NAMALWA (cell line): ENCODE data around the gene TMEM234.

ENCODE experiments used
- DNase-seq: peaks from one replicate; pipeline ENCODE4 v3.0.0-alpha.2; 2015; ENCODE audit warnings: low spot score

TMEM234 gene

GRCh38 chr1:32172621-32173245, 49.4 kb downstream of the TMEM234 start:
- DNase-seq: no peak

GRCh38 chr1:32170991-32171390, 51.2 kb downstream of the TMEM234 start:
- no peak for DNase-seq
